ENCODE measurements around the gene PDE4A. TPM values are rescaled to one million over a fixed set of nuclear protein-coding genes. Genes with fewer than 3 reads are reported as not detected.

The PDE4A gene
- total and polyA plus RNA-seq, 2 experiments from 2014 or later, result 5.2 to 5.4 TPM

DNA sequence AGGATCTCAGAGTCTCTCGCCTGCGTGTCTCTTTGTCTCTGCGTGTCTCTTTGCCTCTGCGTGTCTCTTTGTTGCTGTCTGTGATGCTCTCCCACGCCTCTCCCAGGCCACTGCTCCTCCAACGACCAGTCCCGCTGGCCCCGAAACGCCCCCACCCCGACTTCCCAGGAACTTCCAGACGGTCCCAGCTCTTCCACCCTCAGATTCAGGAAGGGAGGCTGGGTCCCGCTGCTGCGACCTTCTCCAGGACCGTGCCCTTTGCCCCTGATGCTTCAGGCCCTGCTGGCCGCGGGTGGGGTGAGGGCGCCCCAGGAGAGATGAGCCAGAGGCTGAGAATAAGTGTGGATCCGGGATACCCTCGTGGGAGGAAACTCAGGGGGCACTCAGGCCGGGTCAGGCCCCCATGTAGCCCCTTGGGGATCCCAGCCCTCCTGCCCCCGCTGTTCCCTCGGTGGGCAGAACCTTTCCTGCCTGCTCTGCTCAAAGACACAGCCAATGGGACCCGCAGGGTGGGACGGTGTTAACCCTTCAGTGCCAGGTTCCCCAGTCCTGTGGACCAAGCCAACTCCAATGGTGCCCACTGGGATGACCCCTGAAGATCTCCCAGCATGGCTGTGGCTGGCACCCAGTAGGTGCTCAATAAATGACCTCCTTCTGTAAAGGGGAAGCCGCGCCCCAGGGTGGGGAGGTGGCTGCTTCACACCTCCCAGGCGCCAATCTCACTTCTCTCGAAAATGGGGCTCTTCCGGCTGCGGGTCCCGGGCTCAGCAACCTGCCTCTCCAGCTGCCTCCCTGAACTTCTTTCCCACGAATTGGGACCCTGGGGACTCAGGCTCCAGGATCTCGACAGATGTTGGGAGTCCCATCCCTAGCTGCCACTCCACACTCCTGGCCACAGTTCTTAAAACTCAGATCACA, 98.4 kb downstream of the PDE4A start:
- H3K27me3 ChIP-seq (ENCODE audit: insufficient read depth), result peaks cover 67% of the 10 kb centered on the region
- H4K20me1 ChIP-seq (replicated peaks; ENCODE audit: insufficient read depth), result 0 out of 2 replicates have a peak, but pooled peaks cover 5% of the 10 kb centered on the region
- H3F3A ChIP-seq (replicated peaks; ENCODE audit: low read depth), result peaks cover 13% of the 10 kb centered on the region; the same call in 1 of the 2 replicates
- peak overlapping the region; percentile 95 for H3K4me2 ChIP-seq
- H3K9me2 ChIP-seq (ENCODE audit: insufficient read depth), result no peaks in the 10 kb centered on the region
- no peaks in the 10 kb centered on the region; the same call in 2 of the 3 replicates for H3K36me3 Mint-ChIP-seq (ENCODE audit: low read depth)
- peaks cover 16% of the 10 kb centered on the region for H3K4me1 ChIP-seq (ENCODE audit: insufficient read depth)
- peak overlapping the region; percentile 95 for H2AFZ ChIP-seq
- peaks cover 25% of the 10 kb centered on the region for H3K4me1 Mint-ChIP-seq
- peaks cover 53% of the 10 kb centered on the region for H3K27me3 Mint-ChIP-seq (ENCODE audit: insufficient read depth, low read depth, poor library complexity)
- no peaks in the 10 kb centered on the region for H3K79me2 ChIP-seq (replicated peaks; ENCODE audit: insufficient read depth)
- no peak overlapping the region for H3K27ac ChIP-seq (ENCODE audit: low read depth)
- no peaks in the 10 kb centered on the region for H3K36me3 ChIP-seq (ENCODE audit: insufficient read depth)
- no peak overlapping the region for H3K27ac Mint-ChIP-seq
- H3K9me3 Mint-ChIP-seq, result no peaks in the 10 kb centered on the region; the same call in 2 of the 3 replicates
- H3K4me3 Mint-ChIP-seq, result peak overlapping the region; percentile 65
- peak overlapping the region; percentile 78 for H3K4me3 ChIP-seq
- ATAC-seq, result peak; percentile 1; the same call in 1 of the 3 replicates
- TF ChIP-seq JUNB (IDR thresholded peaks at IDR 0.05; ENCODE audit: unreplicated experiment) (no peak), EZH2 (IDR thresholded peaks at IDR 0.05; ENCODE audit: low read depth, unreplicated experiment) (no peak), STAT1 (IDR thresholded peaks at IDR 0.05; ENCODE audit: unreplicated experiment) (no peak), ZNF331 (CRISPR knock-in tag; IDR thresholded peaks at IDR 0.05; ENCODE audit: low read depth) (no peak), POLR2AphosphoS5 (IDR thresholded peaks at IDR 0.05; ENCODE audit: low read depth) (no peak), CREB1 (CRISPR knock-in tag; IDR thresholded peaks at IDR 0.05; ENCODE audit: low read depth) (no peak), ZNF114 (CRISPR knock-in tag; IDR thresholded peaks at IDR 0.05) (no peak), EZH2phosphoT487 (IDR thresholded peaks at IDR 0.05; ENCODE audit: unreplicated experiment) (no peak), NANOG (IDR thresholded peaks at IDR 0.05; ENCODE audit: borderline replicate concordance) (no peak)
- TF ChIP-seq, protein P1, sequence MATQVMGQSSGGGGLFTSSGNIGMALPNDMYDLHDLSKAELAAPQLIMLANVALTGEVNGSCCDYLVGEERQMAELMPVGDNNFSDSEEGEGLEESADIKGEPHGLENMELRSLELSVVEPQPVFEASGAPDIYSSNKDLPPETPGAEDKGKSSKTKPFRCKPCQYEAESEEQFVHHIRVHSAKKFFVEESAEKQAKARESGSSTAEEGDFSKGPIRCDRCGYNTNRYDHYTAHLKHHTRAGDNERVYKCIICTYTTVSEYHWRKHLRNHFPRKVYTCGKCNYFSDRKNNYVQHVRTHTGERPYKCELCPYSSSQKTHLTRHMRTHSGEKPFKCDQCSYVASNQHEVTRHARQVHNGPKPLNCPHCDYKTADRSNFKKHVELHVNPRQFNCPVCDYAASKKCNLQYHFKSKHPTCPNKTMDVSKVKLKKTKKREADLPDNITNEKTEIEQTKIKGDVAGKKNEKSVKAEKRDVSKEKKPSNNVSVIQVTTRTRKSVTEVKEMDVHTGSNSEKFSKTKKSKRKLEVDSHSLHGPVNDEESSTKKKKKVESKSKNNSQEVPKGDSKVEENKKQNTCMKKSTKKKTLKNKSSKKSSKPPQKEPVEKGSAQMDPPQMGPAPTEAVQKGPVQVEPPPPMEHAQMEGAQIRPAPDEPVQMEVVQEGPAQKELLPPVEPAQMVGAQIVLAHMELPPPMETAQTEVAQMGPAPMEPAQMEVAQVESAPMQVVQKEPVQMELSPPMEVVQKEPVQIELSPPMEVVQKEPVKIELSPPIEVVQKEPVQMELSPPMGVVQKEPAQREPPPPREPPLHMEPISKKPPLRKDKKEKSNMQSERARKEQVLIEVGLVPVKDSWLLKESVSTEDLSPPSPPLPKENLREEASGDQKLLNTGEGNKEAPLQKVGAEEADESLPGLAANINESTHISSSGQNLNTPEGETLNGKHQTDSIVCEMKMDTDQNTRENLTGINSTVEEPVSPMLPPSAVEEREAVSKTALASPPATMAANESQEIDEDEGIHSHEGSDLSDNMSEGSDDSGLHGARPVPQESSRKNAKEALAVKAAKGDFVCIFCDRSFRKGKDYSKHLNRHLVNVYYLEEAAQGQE (IDR thresholded peaks at IDR 0.05; ENCODE audit: unreplicated experiment), result no peak
- TF ChIP-seq, protein P2, sequence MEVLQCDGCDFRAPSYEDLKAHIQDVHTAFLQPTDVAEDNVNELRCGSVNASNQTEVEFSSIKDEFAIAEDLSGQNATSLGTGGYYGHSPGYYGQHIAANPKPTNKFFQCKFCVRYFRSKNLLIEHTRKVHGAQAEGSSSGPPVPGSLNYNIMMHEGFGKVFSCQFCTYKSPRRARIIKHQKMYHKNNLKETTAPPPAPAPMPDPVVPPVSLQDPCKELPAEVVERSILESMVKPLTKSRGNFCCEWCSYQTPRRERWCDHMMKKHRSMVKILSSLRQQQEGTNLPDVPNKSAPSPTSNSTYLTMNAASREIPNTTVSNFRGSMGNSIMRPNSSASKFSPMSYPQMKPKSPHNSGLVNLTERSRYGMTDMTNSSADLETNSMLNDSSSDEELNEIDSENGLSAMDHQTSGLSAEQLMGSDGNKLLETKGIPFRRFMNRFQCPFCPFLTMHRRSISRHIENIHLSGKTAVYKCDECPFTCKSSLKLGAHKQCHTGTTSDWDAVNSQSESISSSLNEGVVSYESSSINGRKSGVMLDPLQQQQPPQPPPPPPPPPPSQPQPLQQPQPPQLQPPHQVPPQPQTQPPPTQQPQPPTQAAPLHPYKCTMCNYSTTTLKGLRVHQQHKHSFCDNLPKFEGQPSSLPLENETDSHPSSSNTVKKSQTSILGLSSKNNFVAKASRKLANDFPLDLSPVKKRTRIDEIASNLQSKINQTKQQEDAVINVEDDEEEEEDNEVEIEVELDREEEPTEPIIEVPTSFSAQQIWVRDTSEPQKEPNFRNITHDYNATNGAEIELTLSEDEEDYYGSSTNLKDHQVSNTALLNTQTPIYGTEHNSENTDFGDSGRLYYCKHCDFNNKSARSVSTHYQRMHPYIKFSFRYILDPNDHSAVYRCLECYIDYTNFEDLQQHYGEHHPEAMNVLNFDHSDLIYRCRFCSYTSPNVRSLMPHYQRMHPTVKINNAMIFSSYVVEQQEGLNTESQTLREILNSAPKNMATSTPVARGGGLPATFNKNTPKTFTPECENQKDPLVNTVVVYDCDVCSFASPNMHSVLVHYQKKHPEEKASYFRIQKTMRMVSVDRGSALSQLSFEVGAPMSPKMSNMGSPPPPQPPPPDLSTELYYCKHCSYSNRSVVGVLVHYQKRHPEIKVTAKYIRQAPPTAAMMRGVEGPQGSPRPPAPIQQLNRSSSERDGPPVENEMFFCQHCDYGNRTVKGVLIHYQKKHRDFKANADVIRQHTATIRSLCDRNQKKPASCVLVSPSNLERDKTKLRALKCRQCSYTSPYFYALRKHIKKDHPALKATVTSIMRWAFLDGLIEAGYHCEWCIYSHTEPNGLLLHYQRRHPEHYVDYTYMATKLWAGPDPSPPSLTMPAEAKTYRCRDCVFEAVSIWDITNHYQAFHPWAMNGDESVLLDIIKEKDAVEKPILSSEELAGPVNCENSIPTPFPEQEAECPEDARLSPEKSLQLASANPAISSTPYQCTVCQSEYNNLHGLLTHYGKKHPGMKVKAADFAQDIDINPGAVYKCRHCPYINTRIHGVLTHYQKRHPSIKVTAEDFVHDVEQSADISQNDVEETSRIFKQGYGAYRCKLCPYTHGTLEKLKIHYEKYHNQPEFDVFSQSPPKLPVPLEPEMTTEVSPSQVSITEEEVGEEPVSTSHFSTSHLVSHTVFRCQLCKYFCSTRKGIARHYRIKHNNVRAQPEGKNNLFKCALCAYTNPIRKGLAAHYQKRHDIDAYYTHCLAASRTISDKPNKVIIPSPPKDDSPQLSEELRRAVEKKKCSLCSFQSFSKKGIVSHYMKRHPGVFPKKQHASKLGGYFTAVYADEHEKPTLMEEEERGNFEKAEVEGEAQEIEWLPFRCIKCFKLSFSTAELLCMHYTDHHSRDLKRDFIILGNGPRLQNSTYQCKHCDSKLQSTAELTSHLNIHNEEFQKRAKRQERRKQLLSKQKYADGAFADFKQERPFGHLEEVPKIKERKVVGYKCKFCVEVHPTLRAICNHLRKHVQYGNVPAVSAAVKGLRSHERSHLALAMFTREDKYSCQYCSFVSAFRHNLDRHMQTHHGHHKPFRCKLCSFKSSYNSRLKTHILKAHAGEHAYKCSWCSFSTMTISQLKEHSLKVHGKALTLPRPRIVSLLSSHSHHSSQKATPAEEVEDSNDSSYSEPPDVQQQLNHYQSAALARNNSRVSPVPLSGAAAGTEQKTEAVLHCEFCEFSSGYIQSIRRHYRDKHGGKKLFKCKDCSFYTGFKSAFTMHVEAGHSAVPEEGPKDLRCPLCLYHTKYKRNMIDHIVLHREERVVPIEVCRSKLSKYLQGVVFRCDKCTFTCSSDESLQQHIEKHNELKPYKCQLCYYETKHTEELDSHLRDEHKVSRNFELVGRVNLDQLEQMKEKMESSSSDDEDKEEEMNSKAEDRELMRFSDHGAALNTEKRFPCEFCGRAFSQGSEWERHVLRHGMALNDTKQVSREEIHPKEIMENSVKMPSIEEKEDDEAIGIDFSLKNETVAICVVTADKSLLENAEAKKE (CRISPR knock-in tag; IDR thresholded peaks at IDR 0.05), result no peak
- DNase-seq (ENCODE audit: low spot score), result peak; percentile 40

Measured in GM23338 (cell line).